ENCODE results near the gene SPDYE2.
"Not testable (repeated sequence)": the region's sequence is repeated elsewhere in the genome, so short reads cannot be mapped to it uniquely, and the experiment has no call there.

SPDYE2 gene

DNA sequence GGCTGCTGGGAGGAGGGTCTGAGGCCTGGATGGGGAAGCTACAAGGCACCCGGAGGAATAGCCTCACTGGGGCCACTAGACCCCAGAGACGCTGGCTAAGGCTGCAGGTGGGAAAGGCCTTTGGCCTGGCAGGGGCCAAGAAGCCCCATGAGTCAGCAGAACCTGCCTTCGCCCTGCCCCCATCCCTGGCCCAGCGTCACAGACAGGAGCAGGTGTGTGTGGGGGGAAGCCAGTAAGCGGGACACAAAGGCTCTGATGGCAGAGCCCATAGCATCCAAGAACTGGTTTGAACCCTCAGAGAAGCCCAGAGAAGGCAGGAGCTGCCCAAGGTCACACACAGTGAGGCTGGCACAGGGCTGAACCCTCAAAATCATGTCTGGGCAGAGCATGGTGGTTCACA lies 55.8 kb downstream of the SPDYE2 start:
- DNase-seq, result not testable (repeated sequence)

DNA sequence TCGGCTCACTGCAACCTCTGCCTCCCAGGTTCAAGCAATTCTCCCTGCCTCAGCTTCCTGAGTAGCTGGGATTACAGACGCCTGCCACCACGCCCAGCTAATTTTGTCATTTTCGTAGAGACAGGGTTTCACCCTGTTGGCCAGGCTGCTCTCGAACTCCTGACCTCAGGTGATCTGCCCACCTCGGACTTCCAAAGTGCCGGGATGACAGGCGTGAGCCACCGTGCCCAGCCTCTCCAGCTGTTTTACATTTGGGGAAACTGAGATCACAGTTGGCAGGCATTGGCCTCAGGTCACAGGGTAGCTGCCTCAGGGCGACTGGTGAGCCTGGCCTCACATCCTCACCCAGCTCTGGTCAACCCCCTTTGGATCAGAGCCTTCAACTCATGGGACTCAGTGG lies 58.7 kb downstream of the SPDYE2 start:
- DNase-seq, result not testable (repeated sequence)

DNA sequence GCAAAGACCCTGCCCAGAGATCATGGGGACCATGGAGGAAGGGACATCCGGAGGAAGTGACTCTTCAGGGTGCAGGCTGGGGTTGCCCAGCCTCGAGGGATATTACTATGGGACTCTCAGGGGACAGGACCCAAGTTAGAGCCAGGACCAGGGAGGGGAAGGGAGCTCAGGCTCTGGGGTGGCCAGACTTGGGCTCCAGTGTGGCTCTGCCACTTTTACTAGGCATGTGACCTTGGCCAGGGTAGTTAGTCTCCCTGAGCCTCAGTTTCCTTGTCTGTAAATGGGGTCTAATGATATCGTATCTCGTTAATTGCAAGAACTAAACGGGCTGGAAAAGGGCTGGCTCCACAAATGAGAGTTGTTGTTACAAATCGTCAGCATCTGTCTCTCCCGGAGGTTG lies 59.4 kb downstream of the SPDYE2 start:
- DNase-seq, result not testable (repeated sequence)

DNA sequence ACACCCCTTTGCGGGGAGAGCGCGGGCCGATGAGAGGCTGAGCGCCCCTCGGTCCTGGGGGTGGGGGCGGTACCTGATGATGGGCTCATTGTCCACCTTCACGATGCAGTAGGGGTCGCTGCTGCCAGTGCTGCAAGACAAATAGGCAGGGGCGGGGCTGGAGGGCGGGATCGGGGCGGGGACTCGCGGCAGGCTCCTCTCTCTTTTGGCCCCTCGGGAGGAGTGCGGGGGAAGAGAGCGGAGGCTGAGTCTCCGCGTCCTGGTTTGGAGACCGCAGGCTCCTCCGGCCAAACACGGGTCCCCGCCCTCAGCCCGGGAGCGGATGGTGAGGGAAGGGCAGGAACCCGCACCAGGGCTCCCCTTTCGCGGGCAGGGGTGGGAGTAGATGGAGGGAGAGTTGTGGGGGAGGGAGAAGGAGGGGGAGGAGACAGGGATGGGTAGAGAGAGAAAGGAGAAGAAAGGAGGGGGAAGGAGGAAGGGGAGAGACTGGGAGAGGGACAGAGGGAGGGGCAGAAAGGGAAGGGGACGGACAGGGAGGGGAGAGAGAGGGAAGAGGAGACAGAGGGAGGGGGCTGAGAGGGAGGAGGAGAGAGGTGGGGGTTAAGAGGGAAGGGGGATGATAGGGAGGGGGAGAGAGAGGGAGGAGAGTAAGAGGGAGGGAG lies 60.1 kb downstream of the SPDYE2 start:
- not testable (repeated sequence) for DNase-seq

DNA sequence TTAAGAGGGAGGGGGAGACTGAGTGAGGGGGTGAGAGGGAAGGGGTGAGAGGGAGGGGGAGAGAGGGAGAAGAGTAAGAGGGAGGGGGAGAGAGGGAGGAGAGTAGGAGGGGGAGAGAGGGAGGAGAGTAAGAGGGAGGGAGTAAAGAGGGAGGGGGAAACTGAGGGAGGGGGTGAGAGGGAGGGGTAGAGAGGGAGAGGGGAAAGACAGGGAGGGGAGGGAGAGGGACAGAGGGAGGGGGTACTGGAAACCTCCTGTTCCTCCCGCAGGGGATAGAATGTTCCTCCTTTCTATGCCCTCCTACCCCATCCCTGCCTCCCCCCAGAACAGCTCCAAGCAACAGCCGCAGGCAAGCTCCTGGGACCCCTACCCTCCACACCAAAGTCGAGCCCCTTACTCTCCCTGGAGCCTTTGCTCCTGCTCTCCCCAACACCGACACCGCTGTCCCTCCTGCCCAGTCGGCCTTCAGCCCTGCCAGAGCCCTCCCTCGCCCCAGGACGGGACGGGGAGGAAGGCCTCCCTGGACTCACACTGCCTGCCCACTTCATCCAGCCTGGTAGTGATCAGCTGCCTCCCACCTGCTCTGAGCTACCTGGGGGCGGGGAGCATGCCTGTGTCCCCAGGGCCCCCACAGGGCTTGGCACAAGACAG lies 60.8 kb downstream of the SPDYE2 start:
- not testable (repeated sequence) for DNase-seq
